ENCODE measurements around the gene FBXO3.
"Not testable (repeated sequence)": the region's sequence is repeated elsewhere in the genome, so short reads cannot be mapped to it uniquely, and the experiment has no call there.

FBXO3 gene

DNA sequence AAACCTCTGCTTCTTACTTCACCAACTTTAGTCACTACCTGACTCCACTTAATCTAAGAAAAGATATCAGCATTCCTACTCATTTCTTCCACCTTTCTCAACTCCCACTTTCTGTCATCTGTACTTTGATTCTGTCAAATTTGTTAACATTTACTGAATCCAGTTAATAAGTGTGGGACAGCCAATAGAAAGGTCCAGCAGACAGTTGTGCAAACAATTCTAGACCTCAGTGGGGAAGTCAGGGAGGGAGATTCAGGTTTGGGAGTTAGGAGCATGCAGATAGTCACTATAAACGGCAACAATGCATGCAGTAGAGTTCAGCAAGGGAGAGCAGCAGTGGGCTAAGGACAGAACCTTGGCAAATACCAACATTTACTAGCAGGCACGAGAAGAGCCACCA lies 4.1 kb downstream of the FBXO3 start:
- DNase-seq, result no peak

- DNase-seq, result no peak
Observed at GRCh38 chr11:33769542-33769941, 4.8 kb downstream of the FBXO3 start.

GRCh38 chr11:33767624-33768023 lies 6.7 kb downstream of the FBXO3 start:
- no peak for DNase-seq

GRCh38 chr11:33766085-33766484 lies 8.2 kb downstream of the FBXO3 start:
- no peak for DNase-seq

GRCh38 chr11:33761471-33761870 lies 12.8 kb downstream of the FBXO3 start:
- no peak for DNase-seq

DNA sequence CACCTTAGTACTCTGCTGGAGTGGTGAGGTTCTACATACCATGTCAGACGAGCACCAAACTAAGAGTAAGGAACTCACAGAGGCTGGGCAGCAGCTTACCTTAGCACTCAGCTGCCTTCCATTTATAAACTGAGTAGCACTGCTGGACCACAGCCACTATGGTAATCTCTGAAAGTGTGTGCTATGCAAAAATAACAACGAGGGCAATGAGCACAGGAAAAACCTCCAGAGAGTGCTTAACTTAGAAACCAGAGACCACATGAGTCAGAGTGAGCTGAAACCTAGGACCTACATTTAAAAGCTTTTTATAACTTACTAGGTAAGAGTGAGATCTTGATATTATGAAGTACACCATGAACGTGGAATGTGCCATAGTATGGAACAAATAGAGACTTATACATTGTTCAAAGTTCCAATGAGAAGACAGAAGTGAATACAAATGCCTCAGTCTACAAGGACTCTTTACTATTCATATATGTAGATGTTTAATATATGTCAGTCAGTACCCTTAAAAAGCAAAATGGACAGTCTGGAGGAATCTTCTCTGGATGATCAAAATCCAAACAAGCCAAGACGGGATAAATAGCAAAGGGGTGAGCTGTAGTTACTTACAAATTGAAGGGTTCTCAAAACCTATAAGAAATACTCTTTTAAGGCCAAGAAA lies 20.9 kb downstream of the FBXO3 start:
- DNase-seq, result no peak

DNA sequence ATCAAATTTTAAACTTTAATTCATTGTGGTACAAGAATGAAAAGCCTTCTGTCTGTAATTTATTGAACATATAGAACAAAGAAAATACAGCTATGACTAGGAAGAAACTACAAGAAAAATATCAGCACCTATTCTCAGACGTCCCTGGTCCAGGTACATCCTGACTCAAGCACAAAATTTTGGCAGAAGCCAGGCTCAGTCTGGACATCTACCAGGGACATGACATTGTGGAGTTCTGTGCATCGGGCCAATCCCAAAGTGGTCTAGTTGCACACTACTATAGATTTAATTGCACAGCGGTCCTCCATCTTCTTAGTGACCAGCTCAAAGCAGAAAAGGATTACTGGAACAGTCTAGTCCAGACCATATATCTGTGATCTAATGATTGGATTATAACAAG lies 22.4 kb downstream of the FBXO3 start:
- DNase-seq, result no peak

DNA sequence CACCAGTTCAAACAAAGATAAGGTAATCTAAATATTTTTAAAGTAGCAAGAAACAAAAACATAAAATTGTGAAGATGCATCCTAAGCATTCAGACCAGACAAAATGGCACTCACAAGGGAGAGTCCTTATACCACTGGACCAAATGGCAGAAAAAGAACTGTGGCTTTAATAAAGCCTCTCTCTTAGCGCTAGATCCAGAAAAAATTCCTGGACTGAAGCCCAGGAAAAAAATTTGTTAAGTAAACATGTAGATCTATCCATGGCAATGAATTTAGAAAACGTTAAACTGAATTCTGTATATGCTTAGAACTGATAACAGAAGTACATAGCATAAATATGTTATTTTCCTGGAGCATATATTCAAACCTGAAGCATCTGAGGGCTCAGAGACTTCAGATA lies 26.3 kb downstream of the FBXO3 start:
- no peak for DNase-seq

GRCh38 chr11:33743291-33743690 lies 31.0 kb downstream of the FBXO3 start:
- DNase-seq, result no peak

- DNase-seq, result no peak
Observed at GRCh38 chr11:33742249-33742851, 32.0 kb downstream of the FBXO3 start.

DNA sequence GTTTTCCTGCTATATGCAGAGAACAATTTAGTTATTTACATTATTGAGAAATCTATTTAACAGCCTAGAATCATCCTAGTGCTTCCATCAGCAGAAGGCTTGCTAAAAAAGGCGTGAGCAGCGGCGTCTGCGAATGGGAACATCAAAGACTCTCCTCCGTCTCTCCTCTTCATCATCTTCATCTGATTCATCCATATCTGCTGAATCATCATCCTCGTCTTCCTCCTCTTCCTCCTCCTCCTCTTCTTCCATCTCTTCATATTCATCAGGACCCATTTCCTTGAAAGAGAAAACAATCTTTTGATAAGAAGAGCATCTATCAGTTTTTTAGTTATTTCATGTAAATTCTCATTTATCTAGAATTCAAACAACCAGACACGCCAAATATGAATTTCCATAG lies 32.5 kb downstream of the FBXO3 start:
- DNase-seq, result no peak

- DNase-seq, result no peak
Observed at GRCh38 chr11:33737362-33737821, 36.9 kb downstream of the FBXO3 start.

DNA sequence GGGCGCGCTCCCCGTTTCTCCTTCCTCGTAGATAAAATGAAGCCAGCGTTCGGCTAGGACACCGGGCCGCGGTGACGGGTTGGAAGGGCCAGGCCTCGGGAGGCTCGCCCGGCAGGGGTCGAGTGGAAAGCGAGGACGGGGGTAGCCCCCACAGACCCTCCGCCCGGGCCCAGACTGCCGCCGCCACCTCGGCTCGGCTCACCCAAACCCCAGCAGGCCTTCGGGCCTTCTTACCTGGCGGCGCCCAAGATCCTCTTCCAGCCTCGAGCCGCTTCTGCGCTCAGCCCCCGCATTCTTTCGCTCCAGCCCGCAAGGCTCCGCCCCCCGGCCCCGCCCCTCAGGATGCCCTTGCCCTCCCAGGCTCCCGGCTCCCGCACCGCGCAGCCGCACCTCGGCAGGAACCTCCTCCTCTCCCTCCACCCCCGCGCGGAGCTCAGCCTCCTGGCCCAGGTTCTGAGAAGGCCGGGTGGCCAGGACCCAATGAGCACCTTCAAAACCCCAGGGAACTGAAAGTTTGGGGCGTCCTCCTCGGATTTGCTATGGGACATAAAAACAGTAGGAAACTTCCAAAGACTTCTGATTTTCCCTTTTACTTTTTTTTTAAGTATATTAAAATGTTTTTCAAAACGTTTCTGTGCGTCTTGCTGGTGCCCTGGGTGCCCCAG lies 38.0 kb downstream of the FBXO3 start, which contains the start of gene CD59:
TSS of gene CD59 (minus strand) at position 276 of the 665 bp plus-strand sequence. CDS start 13,978 bp downstream, outside the sequence.
- peak; percentile 83 for DNase-seq

DNA sequence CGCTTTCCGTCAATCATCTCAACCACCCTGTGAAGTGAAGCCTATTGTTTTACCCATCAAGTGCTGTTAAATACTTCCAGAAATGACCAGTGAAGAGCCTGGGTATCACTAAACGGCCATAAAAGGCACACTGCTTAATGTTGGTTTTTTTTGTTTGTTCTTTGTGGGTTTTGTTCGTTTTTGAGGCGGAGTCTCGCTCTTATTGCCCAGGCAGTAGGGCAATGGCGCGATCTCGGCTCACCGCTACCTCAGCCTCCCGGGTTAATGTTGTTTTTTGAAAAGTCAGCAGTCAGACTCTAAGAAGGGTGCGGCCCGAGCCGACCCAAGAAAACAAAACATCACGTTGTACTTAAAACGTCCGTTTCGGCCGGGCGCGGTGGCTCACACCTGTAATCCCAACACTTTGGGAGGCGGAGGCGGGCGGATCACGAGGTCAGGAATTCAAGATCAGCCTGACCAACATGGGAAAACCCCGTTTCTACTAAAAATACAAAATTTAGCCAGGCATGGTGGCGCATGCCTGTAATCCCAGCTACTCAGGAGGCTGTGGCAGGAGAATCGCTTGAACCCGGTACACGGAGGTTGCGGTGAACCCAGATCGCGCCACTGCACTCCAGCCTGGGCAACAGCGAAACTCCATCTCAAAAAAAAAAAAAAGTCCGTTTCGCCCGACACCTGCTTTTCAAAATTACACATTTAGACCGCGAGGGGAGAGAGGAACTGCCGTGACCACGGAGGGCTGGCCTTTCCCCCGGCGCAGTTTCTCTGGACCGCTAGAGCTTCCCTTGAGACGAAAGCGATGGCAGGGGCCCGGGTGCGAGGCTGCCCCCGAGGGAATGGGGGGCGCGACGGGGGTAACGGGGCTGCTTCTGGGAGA lies 38.8 kb downstream of the FBXO3 start:
- no peak for DNase-seq

- no peak for DNase-seq
Observed at GRCh38 chr11:33734441-33735270, 39.7 kb downstream of the FBXO3 start.

GRCh38 chr11:33733980-33734379 lies 40.3 kb downstream of the FBXO3 start:
- no peak for DNase-seq

DNA sequence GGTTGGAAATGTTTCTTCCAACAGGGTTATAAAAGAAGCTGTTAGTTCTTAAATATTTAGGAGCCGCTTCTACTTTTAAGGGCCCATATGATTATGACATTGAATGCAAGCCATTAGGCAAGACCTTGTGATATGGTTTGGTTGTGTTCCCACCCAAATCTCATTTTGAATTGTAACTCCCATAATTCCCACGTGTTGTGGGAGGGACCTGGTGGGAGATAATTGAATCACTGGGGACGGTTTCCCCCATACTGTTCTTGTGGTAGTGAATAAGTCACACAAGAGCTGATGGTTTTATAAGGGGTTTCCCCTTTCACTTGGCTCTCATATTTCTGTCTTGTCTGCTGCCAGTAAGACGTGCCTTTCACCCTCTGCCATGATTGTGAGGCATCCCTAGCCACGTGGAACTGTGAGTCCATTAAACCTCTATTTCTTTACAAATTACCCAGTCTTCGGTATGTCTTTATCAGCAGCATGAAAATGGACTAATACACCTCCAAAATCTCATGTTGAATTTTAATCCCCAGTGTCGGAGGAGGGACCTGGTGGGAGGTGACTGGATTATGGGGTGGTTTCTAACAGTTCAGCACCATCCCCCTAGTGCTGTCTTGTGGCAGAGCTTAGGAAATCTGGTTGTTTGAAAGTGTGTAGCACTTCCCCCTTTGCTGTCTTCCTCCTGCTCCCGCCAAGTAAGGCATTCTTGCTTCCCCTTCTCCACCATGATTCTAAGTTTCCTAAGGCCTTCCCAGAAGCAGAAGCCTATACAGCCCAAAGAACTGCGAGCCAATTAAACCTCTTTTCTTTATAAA lies 42.4 kb downstream of the FBXO3 start:
- DNase-seq, result no peak

- DNase-seq, result no peak
Observed at GRCh38 chr11:33730716-33731115, 43.6 kb downstream of the FBXO3 start.

DNA sequence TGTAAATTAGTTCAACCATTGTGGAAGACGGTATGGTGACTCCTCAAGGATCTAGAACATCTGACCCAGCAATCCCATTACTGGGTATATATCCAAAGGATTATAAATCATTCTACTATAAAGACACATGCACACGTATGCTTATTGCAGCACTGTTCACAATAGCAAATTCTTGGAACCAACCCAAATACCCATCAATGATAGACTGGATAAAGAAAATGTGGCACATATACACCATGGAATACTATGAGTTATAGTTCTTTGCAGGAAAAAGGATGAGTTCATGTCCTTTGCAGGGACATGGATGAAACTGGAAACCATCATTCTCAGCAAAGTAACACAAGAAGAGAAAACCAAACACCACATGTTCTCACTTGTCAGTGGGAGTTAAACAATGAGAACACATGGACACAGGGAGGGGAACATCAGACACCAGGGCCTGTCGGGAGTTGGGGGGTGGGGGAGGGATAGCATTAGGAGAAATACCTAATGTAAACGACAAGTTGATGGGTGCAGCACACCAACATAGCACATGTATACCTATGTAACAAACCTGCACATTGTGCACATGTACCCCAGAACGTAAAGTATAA lies 45.2 kb downstream of the FBXO3 start:
- DNase-seq, result not testable (repeated sequence)

GRCh38 chr11:33727539-33727938 lies 46.8 kb downstream of the FBXO3 start:
- DNase-seq, result not testable (repeated sequence)

DNA sequence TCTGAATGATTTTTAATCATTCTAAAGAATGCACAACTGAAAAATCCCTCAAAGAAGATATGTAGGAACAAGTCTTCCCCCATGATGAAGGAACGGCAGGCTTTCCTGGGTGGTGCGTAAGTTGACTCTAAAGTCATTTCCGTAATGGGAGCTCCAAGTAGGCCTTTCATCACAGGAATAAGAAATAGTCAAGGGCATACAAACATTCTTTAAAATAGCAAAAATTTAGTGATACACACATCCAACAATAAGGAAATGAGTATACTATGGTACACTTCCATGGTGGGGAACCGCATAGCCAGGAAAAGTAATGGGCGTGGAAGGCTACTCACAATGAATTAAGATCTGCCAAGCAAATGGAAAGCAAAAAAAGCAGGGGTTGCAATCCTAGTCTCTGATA lies 48.8 kb downstream of the FBXO3 start:
- DNase-seq, result no peak
